Right kidney (tissue), 1 donor: ENCODE data around the gene CRYBG1.
"Not testable (repeated sequence)": the region's sequence is repeated elsewhere in the genome, so short reads cannot be mapped to it uniquely, and the experiment has no call there.

Source experiments
- DNase-seq: peaks from one replicate; pipeline ENCODE4 v3.0.0-alpha.2; 2016

The CRYBG1 gene

DNA sequence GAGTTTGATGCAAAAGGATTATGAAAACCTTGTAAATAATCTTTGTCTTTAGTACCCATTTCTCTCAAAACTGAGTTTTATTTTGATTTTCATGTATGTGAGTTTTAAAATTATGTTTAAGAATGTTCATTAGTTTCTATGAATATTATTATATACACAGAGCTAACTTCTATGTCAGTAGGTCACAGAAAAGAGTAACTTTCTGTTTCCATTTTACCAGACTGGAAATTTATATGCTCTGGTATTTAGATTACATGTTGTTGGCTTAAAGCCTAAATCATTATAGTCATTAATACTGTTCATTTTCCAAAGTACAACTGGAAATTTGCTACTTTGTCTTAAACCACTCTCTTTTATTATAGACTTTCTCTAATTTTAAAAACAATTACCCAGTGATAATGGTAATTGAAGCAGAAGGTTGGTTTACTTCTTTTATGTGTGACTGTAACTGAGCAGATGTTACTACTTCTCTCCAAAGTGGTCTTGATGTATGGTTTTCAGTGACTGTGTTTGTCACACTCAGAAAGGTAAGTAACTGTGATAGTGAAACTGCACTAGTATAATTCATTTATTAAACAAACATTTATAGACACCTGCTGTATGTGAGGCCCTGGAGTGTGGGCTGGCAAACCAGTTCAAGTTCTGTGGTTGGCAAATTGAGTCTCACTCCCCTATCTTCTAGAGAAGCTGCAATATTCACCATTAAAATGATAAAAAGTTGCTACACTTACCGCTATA lies 13.2 kb downstream of the CRYBG1 start:
- DNase-seq: no peak

DNA sequence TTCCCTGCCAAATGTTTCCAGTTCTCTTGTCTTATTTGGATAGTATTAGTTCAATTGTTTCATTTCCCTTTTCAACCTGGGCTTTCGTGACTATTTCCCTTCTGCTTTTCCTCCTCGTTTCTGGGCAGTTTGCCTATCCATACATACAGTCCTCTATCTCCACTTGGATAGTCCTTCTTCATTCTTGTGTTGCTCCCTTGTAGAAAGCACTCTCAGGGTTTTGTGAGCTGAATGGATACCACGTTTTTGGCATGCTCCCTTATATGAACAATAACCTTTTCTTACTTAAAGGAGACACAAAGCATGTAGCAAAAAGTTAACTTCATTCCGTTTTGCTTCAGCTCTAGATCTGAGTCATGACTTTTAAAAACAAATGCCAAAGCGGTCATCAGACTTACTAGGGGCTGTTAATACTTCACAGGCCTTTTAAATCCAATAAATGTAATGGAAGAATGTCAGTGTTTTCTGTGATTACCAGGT lies 16.6 kb downstream of the CRYBG1 start:
- DNase-seq: no peak

DNA sequence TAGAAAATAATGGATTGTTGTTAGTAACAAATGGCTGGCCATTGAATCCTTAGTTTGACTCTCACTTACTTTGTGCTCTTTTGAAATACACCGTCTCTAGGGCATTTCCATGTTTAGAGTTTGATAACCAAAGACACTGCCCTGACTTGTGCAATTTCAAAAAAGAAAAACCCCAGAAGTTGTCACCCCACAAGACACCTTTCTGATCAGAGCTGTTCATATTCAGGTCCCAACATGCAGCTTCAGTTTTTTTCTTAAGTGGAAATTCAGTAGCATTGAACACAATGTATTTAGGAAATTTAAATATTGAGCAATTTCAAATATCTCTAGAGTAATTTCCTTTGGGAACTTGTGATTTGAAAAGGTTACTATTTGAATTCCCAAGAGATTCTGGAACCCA lies 19.4 kb downstream of the CRYBG1 start:
- DNase-seq: no peak

DNA sequence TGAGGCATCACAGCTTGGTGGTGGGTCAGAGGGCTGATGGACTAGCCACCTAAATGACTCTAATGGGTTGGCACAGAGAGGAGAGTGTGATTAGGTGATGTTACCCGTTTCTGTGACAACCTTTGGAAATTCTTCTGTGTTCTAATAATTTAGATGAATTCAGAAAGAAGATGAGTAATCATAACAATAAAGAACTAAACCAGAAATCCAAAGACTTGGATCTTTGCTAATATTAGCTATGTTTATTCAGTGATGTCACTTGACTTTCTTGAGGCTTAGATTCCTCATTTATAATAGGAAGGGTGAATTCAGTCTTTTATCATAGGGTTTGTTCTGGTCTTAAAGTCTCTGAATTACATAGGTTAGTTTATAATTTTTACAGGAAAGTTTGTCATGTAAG lies 19.9 kb downstream of the CRYBG1 start:
- no peak for DNase-seq

DNA sequence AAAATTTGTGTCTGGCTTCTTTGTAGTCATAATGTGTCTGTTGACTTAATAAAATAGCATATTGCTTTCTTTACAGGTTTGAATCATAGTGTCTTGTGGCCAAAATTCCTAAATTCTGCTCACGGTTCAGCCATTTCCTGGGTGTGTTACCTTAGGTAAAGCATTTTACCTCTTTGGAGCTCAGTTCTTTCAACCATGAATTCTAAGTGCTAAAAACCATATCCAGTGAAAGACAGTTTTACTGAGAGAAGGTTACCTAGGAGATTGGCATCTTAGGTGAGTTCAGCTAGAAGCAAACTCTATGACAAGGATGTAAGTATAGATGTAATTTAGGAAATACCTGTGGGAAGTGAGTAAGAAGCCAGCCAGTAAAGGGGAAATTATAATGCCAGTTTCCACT lies 20.7 kb downstream of the CRYBG1 start:
- no peak for DNase-seq

DNA sequence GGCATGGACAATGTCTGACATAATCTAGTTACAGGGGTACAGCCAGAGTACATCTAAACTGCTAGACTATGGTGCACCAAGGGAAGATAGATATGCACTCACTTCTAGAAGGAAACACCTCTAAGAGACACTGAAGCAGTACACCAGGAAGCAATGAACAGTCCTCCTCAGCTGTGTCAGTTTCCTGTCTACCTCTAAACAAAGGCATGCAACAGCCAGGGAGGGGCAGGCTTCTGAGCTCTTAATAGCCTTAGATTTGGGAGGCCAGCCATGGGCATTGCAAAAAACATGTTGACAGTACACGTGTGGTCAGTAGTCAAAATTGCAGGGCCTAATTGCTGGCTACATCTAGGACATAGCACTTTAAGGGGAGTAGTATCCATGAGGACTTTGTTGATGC lies 21.4 kb downstream of the CRYBG1 start:
- DNase-seq: no peak

DNA sequence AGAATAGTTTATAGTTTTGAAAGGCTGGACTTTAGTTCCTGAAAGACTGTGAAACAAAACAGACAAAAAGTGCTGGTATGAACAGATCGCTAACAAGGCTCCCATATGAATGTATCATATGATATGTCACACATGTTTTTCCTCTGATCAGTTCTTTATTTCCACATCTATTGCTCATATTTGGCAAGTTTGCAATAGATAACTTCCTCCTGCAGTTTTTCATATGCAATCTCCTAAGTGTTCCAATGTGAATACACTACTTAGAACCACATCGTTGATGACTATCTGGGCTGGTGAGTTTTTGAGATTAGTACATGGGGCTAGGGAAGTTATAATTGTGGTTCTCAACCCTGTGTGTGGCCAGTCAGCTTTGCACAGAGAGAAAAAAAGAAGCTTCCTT lies 23.1 kb downstream of the CRYBG1 start:
- DNase-seq: no peak

DNA sequence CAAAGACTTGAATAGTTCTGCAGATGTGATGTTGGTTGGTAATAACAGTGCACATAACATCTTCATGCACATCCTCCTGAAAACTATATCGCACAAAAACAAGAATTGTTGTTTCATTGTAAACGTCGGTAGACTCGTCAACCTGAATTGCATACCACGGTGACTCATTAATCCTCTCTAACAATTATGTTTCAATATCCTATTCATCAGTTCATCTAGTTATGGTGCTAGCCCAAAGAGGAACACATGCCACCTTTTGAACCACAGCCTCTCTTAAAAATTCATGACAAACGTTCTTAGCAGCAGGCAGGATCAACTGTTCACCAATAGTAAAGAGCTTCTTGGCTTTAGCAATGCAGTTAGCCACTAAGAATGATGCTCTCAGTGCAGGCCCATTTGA lies 25.0 kb downstream of the CRYBG1 start:
- no peak for DNase-seq

DNA sequence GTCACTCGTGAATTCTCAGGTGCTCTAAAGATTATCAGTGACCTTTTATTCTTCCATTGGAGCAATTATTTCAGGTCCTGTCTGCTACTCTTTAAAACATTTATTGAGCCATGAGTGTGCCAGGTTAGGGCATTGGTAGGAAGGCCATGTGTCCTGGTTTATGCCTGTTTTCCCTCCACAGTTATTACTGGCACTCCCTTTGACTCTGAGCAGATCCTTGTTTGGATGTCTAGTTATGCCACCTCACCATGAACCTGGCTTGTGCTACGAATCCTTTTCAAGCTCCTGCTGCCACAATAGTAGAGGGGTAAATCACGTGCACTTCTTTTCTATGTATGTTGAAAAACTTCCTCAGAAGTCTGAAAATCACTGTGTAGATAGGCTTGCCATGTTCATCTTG lies 27.4 kb downstream of the CRYBG1 start:
- DNase-seq: no peak

DNA sequence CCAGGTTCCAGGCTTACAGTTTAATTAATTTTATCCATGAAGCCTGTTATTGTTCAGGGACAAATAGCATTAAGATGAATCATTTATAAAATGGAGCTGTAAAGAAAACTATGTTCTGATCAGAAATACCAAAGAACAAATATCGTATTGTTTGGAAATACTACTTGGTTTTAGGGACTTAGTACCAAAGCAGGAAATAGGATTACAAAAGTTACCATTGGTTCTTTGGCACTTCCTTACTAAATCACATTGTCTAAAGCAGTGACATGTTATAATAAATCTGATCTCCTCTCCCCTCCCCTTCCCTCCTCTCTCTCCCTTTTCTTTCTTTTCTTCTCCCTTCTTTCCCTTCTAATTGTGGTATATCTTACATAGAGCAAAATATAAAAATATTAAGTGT lies 29.6 kb downstream of the CRYBG1 start:
- no peak for DNase-seq

DNA sequence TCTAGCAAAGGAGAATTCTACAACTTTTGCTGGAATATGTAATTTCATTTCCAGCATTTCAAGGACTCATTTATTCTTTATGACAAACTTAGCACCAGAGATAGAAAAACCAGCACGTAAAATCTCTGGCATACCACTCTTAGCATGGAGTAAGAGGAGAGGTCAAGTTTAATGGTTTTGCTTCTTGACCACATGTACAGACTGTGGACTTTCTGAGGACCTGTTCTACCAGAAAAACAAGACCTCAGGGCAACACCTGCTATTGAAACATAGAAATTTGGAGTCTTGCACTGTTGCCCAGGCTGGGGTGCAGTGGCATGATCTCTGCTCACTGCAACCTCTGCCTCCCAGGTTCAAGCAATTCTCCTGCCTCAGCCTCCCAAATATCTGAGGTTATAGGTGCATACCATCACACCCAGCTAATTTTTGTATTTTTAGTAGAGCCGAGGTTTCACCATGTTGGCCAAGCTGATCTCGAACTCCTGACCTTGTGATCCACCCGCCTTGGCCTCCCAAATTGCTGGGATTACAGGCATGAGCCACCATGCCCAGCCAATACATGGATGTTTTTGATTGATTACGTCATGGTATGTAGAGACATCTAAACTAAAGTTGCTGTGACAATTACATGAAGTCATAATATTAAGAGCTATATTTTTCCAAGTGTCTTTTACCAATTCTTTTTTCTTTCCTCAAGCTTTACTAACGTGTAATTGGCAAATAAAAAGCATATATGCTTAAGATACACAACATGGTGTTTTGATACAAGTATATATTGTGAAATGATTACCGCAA lies 36.1 kb downstream of the CRYBG1 start:
- DNase-seq: no peak

DNA sequence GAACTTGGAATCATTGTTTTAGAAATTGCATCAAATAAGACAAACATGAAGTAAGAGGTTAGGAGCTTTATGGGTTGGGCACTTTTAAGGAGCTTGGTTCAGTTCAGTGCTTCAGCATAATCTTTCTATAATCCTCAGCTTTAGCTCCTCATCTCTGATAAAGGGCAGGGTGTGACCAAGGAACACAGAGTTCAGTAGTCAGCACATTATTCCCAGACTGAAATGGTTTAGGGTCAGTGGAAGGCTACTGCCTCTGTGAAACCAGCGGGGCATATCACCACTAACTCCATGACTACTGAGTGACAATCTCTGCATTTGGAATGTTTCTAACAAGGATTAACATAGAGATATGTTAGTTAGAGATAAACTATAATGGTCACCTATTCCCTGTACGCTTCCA lies 36.9 kb downstream of the CRYBG1 start:
- no peak for DNase-seq

DNA sequence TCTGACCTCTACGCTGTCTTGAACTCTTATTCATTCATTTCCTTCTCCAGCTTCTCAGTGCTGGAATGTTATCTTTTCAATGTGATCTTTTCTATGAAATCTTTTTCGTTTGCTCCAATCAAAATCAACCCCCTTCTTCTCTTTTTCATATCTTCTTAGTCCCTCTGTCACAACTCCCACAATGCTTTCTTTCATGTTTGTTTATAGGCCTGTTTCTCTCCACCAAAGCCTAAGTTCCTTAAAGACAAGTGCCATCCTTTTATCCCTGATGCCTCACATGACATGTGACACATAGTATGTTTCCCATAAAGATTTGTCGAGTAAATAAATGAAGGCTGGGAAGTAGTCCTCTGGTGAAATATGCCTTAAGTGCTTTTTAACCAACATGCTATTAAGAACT lies 38.1 kb downstream of the CRYBG1 start:
- DNase-seq: no peak

DNA sequence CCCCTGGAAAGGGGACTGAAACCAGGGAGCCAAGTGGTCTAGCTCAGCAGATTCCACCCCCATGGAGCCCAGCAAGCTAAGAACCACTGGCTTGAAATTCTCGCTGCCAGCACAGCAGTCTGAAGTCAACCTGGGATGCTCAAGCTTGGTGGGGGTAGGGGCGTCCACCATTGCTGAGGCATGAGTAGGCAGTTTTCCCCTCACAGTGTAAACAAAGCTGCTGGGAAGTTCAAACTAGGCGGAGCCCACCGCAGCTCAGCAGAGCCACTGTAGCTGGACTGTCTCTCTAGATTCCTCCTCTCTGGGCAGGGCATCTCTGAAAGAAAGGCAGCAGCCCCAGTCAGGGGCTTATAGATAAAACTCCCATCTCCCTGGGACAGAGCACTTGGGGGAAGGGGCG lies 44.5 kb downstream of the CRYBG1 start:
- DNase-seq: not testable (repeated sequence)

DNA sequence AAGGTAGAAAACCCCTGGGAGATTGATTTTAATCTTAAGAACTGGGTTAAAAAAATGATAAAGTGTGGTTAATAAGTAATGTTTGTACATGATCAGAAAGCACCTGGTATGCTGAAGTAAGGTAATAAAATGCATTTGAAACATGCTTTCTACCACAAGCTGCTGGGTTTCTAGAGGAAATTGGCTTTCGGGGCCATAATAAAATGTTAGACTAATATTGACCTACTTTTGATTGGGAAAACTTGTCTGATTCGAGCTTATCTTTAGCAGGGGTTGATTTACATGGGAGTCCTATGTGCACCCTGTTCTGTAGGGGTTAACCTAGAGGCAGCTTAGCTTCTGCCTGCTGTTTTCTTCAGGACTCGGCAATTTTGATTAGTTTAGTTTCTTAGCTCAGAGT lies 50.5 kb downstream of the CRYBG1 start:
- no peak for DNase-seq

DNA sequence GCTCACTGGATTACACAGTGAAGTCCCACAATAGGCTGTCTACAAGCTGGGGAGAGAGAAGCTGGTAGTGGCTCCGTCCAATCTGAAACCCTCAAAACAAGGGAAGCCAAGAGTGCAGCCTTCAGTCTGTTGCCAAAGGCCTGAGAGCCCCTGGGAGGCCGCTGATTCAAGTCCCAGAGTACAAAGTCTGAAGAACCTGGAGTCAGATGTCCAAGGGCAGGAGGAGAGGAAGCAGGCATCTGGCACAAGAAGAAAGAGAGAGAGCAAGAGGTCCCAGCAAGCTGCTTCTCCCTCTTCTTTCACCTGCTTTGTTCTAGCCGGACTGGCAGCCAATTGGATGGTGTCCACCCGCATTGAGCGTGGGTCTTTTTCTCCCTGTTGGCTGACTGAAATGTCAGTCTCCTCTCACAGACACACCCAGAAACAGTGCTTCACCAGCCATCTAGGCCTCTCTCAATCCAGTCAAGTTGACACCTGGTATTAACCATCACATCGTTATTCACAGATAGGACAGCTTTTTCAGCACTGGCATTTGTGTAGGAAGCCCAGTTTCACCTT lies 51.2 kb downstream of the CRYBG1 start:
- no peak for DNase-seq

DNA sequence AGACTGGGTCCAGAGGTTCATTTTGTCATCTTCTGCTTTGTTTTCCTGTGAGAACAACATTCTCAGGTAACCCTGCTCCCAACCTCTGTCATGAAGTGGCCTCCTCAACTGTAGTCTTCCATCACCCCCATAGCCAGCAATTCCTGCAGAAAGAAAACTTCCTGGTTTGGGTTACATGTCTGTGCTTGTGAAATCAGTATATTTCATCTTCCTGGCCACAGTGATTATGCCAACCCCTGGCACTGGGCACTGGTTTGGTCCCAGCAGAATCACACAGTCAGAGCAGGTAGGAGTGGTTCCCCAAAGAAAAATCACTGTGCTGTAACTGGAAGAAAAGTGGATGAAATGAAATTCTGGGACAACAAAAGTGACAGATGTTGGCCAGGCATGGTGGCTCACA lies 52.5 kb downstream of the CRYBG1 start:
- no peak for DNase-seq

DNA sequence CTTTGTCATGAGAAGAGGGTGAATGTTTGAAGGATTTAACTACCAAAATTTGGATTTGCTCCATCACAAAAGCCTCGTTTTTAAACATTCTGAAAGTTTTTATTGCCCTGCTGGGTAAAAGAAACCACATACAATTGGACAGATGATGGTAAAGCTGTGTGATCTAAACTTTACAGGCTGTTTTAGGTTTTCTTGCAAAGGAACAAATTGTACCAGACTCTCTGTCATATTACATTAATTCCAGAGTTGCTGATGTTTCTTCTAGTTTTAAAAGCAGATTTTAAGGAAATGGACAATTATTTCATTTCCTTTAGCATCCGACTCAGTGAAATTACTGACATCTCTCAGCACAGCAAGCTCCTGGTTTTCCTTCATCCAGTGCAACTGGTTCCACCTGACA lies 53.2 kb downstream of the CRYBG1 start:
- no peak for DNase-seq

DNA sequence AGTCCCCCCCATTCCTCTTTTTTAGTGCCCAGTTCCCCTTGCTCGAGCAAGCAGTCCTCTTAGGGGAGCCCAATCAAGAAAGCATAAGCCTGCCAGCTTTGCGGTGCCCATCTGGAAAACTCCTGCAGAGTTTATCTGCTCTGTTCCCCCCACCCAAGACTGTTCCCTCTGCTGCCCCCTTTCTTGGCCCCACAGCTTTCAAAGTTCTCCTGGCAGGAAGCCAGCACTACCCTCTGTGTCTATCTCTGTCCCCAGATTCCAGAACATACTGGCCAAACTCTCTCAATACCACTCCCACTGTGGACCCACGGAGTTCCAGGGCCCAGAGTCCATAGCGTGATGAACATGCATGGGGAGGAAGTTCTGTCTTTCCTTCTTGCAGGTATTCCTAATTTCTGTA lies 55.4 kb downstream of the CRYBG1 start:
- no peak for DNase-seq

DNA sequence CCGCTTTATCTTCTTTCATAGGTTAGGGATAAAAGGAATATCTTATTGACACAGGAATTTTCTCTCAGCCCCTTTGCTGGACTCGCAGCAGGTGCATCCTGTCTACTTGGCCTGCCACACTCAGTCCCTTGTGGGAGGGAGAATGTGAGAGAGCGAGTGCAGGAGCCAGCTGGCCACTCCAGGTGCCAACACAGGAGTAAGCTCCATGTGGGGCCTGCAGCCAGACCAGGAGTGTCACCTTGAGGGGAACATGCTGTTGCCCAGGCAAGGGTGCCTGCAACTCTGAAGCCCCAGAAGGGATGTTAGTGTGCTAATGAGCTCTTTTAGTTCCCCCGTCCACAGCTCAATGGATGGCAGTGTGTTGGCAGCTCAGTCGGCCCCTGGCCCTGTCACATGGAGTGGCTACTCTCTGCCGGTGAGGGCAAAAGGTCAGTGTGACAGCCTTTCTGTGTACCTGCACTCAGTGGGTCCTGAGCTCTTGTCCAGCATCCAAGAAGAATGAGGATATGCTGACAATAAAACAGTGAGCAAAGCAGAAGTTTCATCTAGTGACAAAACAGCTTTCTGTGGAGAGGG lies 57.1 kb downstream of the CRYBG1 start:
- no peak for DNase-seq

DNA sequence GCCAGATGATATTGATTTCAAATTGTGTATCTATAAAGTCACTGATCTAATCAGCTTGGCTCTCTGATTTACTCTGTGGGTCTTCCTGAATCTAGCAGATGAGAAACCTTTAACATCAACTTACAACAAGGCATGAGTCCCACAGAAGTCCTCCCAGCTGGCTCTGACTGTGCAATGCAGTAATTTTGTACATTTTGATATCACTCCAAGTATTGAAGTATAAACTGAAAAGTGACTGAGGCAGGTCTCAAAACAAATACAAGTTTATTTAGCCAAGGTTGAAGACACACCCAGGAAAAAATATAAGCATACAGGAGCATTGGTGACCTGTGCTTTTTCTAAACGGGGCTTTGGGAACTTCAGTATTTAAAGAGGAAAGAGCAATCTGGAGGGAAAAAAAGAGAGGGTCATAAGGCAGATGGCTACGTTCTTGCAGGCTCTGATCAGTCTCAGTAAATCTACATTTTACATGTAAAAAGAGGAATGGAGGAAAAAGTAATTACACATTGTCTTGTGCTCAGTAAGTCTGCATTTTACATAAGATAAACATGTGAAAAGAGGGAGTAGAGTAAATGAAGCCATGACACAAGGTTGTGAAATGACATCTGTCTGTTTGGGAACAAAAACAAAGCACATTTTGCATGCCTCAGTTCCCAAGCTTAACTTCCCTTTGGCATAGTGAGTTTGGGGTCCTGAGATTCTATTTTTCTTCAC lies 59.5 kb downstream of the CRYBG1 start:
- DNase-seq: no peak

DNA sequence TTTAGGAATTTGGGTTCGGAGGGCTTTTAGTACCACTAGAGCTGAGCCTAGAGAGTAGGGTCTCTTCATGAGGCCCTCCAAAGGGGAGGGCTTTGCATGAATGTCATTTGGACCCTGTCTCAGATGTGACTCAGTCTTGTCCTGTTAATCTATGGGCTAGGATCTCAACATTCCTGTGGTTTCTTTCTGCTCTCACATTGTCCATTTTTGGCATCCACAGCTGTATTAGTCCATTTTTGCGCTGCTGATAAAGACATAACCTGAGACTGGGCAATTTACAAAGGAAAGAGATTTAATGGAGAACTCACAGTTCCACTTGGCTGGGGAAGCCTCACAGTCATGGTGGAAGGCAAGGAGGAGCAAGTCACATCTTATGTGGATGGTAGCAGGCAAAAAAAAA lies 61.0 kb downstream of the CRYBG1 start:
- DNase-seq: no peak

DNA sequence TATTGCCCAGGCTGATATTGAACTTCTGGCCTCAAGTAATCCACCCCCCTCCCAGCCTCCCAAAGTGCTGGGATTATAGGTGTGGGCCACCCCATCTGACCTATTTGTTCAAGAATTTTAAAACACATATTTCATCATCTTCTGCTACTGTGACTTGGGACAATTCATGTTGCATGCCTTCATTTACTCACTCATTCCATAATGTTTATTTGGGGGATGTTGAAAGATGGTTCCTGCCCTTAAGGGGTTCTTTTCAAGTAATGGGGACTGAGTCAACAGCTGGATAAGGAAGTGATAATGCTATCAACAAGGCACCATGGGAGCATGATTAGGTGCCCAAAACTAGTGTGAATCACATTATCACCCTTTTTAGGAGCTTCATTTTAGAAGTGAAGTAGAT lies 62.0 kb downstream of the CRYBG1 start:
- no peak for DNase-seq
